Measurements from ENCODE around the gene SPON1. TPM values are rescaled to one million over a fixed set of nuclear protein-coding genes. Genes with fewer than 3 reads are reported as not detected.

The SPON1 gene
- total and polyA plus RNA-seq, 2 donors (not counting 1 experiment from before 2014, with no cell fraction given) = 0.30 TPM; not detected in 1

DNA sequence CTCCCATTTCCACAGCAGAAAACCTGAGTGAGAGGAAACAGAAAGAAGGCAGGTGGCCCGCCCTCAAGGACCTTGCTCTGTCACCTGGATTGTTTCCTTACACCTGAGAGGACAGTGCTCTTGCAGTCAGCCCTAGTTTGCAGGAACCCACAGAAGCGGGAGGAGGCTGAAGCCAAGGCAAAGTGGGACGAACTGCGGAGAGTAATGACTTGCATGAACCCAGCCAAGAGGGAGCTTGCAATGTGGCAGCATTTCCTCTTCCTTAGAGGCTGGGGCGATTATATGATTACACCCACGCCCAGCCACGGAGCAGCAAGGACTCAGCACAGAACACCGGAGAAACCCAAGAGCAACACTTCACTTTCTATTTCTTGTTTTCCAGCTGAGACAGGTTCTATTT is 102.6 kb downstream of the SPON1 start:
- H3K9me3 Mint-ChIP-seq (ENCODE audit: insufficient read depth) = no peaks in the 10 kb centered on the region
- Histone ChIP-seq H3K4me1 (ENCODE audit: control insufficient read depth in 2 of 2, insufficient read depth in 2 of 2, low read length in 2 of 2) (no peaks in the 10 kb centered on the region), H3K4me3 (ENCODE audit: control extremely low read depth in 1 of 5, extremely low read depth in 1 of 5, insufficient read depth in 1 of 5, low read depth in 2 of 5, low read length in 4 of 5) (no peak overlapping the region), H3K9me3 (ENCODE audit: control extremely low read depth in 1 of 3, control insufficient read depth in 2 of 3, insufficient read depth in 1 of 3, low read length in 2 of 3) (no peaks in the 10 kb centered on the region), H2AFZ (ENCODE audit: insufficient read depth, low read depth, low read length, poor library complexity, severe bottlenecking) (peak overlapping the region; percentile 26), H3K27ac (ENCODE audit: low read length in 2 of 2) (no peak overlapping the region), H3K27me3 (replicated peaks in 1 of 4; ENCODE audit: control extremely low read depth in 1 of 4, control insufficient read depth in 3 of 4, insufficient read depth in 4 of 4, low read length in 3 of 4) (peaks cover 0 to 4% (median 1%) of the 10 kb centered on the region in 4 experiments), H3K4me2 (replicated peaks; ENCODE audit: low read depth, low read length, poor library complexity, severe bottlenecking) (no peak overlapping the region), H4K20me1 (ENCODE audit: control insufficient read depth, insufficient read depth, low read length, poor library complexity, severe bottlenecking) (no peaks in the 10 kb centered on the region), H3K36me3 (replicated peaks in 1 of 2; ENCODE audit: control extremely low read depth in 1 of 2, control insufficient read depth in 1 of 2, extremely low read depth in 1 of 2, insufficient read depth in 2 of 2, low read length in 1 of 2) (no peaks in the 10 kb centered on the region), H3K9ac (ENCODE audit: low read length) (no peak overlapping the region), H3K79me2 (ENCODE audit: control insufficient read depth, insufficient read depth, low read length) (no peaks in the 10 kb centered on the region)
- ChIA-PET CTCF (no interaction called here), POLR2A (no interaction called here)
- TF ChIP-seq, protein P1, sequence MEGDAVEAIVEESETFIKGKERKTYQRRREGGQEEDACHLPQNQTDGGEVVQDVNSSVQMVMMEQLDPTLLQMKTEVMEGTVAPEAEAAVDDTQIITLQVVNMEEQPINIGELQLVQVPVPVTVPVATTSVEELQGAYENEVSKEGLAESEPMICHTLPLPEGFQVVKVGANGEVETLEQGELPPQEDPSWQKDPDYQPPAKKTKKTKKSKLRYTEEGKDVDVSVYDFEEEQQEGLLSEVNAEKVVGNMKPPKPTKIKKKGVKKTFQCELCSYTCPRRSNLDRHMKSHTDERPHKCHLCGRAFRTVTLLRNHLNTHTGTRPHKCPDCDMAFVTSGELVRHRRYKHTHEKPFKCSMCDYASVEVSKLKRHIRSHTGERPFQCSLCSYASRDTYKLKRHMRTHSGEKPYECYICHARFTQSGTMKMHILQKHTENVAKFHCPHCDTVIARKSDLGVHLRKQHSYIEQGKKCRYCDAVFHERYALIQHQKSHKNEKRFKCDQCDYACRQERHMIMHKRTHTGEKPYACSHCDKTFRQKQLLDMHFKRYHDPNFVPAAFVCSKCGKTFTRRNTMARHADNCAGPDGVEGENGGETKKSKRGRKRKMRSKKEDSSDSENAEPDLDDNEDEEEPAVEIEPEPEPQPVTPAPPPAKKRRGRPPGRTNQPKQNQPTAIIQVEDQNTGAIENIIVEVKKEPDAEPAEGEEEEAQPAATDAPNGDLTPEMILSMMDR (IDR thresholded peaks at IDR 0.05) = no peak
- no peak for TF ChIP-seq EZH2 (IDR thresholded peaks at IDR 0.05; ENCODE audit: borderline replicate concordance, insufficient read depth, low read depth, low read length, poor library complexity, severe bottlenecking)
- peaks cover 5% of the 10 kb centered on the region for H3K4me1 Mint-ChIP-seq
- WGBS (ENCODE audit: insufficient coverage) = 61% methylated on average over 4 of the region's 8 CpGs
- H3K4me3 Mint-ChIP-seq = no peak overlapping the region
- DNase-seq = no peak
- peaks cover 9% of the 10 kb centered on the region for H3K27me3 Mint-ChIP-seq
- intact Hi-C loops (cut with micrococcal nuclease) = no loop called here
- no peak overlapping the region for H3K27ac Mint-ChIP-seq
- ATAC-seq (ENCODE audit: low read depth) = no peak

GRCh38 chr11:14065681-14066080 is 103.2 kb downstream of the SPON1 start:
- no peaks in the 10 kb centered on the region for H3K4me1 ChIP-seq (ENCODE audit: control insufficient read depth in 2 of 2, insufficient read depth in 2 of 2, low read length in 2 of 2)
- H3K4me1 Mint-ChIP-seq = peaks cover 5% of the 10 kb centered on the region
- no peak overlapping the region for H3K4me3 Mint-ChIP-seq

More at GRCh38 chr11:14065681-14066080, 103.2 kb downstream of the SPON1 start:
- H3K4me2 ChIP-seq (replicated peaks; ENCODE audit: low read depth, low read length, poor library complexity, severe bottlenecking) = no peak overlapping the region
- DNase-seq (no peak), ATAC-seq (ENCODE audit: low read depth) (no peak)
- H3K9me3 ChIP-seq (ENCODE audit: control extremely low read depth in 1 of 3, control insufficient read depth in 2 of 3, insufficient read depth in 1 of 3, low read length in 2 of 3) = no peaks in the 10 kb centered on the region
- TF ChIP-seq, protein P1 (IDR thresholded peaks at IDR 0.05) = no peak
- TF ChIP-seq EZH2 (IDR thresholded peaks at IDR 0.05; ENCODE audit: borderline replicate concordance, insufficient read depth, low read depth, low read length, poor library complexity, severe bottlenecking) = no peak
- H2AFZ ChIP-seq (ENCODE audit: insufficient read depth, low read depth, low read length, poor library complexity, severe bottlenecking) = no peak overlapping the region
- no peaks in the 10 kb centered on the region for H3K36me3 ChIP-seq (replicated peaks in 1 of 2; ENCODE audit: control extremely low read depth in 1 of 2, control insufficient read depth in 1 of 2, extremely low read depth in 1 of 2, insufficient read depth in 2 of 2, low read length in 1 of 2)
- no peaks in the 10 kb centered on the region for H3K79me2 ChIP-seq (ENCODE audit: control insufficient read depth, insufficient read depth, low read length)
- H3K27ac ChIP-seq (ENCODE audit: low read length in 2 of 2) = no peak overlapping the region
- H3K4me3 ChIP-seq (ENCODE audit: control extremely low read depth in 1 of 5, extremely low read depth in 1 of 5, insufficient read depth in 1 of 5, low read depth in 2 of 5, low read length in 4 of 5) = no peak overlapping the region
- no CpG with 5 or more reads among the region's 1 CpG for WGBS (ENCODE audit: insufficient coverage)
- ChIA-PET POLR2A (no interaction called here), CTCF (no interaction called here)
- H3K27me3 ChIP-seq (replicated peaks in 1 of 4; ENCODE audit: control extremely low read depth in 1 of 4, control insufficient read depth in 3 of 4, insufficient read depth in 4 of 4, low read length in 3 of 4) = peaks cover 0 to 4% (median 1%) of the 10 kb centered on the region in 4 experiments
- no peak overlapping the region for H3K9ac ChIP-seq (ENCODE audit: low read length)
- Mint-ChIP-seq H3K27me3 (peaks cover 7% of the 10 kb centered on the region), H3K27ac (no peak overlapping the region), H3K9me3 (ENCODE audit: insufficient read depth) (no peaks in the 10 kb centered on the region)
- intact Hi-C loops (cut with micrococcal nuclease) = no loop called here
- no peaks in the 10 kb centered on the region for H4K20me1 ChIP-seq (ENCODE audit: control insufficient read depth, insufficient read depth, low read length, poor library complexity, severe bottlenecking)

Measured in B cell (primary cell).